T-helper 9 cell (primary cell): ENCODE measurements around the gene ZNF200.
"Not testable (repeated sequence)": the region's sequence is repeated elsewhere in the genome, so short reads cannot be mapped to it uniquely, and the experiment has no call there.

Experiments
- DNase-seq: peaks from one replicate; pipeline ENCODE4 v3.0.0-alpha.2; 2020

Gene ZNF200

DNA sequence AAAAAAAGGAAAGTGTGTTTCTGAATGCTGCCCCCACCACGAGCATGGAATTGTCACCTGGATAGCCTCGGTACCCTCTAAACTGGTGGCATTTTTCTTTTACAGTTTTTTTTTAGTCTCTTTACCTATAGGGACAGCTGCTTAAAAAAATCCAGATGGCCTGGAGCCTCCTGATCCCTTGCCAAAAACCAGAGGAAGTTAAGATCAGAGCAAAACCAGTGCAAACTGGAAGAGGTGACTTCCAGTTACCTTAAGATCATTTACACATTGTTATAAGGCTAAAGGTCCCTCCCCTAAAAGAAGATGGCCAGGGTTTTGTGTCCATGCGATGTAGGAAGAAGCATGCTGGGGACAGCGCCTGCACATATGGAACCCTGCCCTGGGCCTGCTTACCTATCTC lies 18.0 kb upstream of the ZNF200 start:
- no peak for DNase-seq

DNA sequence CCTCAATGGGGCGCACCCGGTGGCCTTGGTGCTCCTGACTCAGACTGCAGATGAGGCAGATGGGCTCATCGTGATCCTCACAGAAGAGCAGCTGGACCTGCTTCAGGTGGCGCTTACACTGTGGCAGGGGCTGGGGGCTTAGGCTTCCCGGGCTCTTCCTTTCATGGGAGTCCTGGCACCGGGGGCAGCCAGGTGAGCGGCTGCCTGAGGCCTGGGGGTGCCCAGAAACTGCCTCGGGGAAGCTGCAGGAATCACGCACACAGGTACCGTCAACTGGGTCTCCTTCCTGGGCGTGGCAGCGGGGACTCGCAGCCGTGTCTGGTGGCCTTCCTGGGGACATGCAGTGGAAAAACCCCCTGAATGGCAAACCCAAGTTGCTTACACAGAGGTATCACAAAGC lies 14.5 kb upstream of the ZNF200 start:
- DNase-seq: no peak

DNA sequence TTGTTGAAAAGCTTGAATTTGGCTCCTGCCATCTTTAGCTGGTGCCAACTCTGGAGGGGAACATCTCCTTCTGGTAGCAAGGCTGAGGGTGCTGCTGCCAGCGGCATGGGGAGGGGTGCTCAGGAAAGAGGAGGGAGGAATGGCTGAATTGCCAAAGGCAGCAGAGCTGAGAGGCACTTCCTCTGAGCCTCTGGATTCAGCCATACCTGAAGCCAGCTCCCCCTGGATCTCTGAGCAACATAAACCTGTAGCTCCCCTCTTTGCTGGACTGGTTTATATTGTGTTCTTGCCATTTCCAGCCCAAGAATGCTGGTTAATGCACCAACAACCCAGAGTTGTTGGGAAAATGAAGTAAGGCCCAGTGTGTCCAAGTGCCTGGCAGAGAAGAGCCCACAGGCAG lies 14.1 kb upstream of the ZNF200 start:
- no peak for DNase-seq

DNA sequence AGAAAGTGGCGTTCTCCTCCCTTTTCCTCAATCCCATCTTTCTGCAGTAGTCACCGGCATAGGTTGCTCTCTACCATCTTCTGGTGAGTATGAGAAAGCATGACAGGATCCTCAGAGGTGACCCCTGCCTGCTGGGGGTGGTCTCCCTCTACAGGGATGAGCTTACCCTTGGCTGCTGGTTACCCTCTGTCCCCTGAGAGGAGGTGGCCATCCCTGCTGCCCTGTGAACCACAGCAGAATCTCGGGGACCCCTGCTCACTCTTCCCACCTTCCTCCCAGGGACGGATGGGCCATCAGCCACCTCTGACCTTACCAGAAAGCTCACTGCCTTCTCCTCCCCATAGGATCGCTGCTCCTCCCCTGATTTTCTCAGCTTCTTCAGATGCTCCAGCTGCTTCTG lies 13.6 kb upstream of the ZNF200 start:
- DNase-seq: no peak

DNA sequence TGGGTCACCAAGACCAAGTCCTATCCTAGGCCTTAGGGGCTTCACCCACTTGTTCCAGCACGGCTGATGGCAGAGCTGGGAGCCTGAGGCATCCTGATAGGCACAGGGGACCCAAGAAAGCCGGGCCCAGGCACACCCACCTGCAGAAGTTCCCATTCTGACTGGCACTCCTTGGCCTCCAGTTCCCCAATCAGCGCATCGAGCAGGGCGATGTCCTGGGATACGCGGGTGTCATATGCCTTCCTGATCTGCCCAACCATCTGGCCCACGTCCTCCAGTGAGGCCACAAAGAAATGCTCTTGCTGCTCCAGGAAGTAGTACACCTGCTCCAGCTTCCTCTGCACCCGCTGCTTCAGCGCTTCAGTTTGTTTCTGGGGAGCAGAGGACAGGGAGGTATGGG lies 11.9 kb upstream of the ZNF200 start:
- DNase-seq: no peak

DNA sequence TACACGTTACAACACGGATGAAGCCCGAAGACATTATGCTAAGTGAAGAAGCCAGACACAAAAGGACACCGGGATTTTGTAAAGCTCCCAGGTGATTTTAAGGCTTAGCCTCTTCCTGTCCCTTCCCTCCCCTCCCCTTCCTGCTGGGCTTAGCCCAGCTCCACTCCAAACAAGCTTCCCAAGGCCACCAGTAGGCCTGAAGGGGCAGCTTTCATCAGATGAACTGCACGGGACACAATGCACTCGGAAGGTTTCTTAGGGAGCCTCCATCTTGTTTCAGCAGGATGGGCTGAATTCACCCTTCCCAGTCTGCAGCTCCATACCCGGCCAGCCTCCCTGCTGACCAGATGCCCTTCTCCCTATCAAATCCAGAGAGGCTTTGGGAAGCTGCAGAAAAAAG lies 11.0 kb upstream of the ZNF200 start:
- DNase-seq: no peak

DNA sequence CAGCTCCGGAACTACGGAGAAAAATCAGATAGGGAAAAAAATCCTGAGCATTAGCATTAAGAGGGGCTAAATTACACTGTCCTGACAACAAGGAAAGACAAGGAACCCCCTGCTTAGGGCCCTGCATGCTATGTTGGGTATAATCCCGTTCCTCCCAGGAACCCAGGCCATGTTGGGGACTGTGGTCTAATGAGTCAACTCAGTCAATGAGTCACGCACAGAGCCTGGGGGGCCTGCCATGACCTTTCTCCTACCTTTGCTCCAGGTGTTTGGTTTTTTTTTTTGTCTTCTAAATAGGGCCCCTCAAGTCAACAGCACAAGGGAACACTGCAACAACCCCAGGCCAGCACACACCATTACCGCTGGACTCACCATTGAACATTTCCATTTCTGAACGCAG lies 8.9 kb upstream of the ZNF200 start:
- DNase-seq: no peak

DNA sequence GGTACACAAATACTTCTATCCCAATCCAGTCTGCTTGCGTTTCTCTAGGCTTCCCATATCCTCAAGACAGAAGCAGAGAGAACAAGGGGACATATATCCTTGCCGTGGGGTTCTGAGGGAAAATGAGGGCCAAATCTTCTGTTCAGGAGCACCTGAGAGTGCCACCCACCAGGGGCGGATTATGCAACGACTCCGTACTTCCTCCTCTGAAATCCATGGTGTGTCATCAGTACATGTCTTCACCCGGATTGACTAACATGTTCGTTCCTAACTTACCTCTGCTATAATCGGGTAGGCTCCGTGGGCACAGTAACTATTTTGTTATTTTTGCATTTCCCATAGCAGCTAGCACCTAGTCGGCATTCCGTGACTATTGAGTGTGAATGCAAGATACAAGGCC lies 7.8 kb upstream of the ZNF200 start:
- DNase-seq: no peak

DNA sequence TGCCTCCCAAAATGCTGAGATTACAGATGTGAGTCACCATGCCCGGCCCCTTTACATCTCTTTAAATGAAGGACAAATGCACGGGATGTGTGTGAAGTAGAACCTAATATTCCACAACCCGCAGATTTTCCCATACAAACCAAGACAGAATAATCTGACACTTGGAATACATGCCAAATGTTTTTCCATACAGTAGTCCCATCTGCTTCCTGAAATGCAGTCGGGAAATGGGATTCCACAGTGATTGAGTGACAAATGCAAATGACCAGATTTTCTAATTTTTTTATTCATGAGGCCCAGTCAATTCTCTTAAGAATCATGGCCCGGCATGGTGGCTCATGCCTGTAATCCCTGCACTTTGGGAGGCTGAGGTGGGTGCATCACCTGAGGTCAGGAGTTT lies 6.8 kb upstream of the ZNF200 start:
- no peak for DNase-seq

DNA sequence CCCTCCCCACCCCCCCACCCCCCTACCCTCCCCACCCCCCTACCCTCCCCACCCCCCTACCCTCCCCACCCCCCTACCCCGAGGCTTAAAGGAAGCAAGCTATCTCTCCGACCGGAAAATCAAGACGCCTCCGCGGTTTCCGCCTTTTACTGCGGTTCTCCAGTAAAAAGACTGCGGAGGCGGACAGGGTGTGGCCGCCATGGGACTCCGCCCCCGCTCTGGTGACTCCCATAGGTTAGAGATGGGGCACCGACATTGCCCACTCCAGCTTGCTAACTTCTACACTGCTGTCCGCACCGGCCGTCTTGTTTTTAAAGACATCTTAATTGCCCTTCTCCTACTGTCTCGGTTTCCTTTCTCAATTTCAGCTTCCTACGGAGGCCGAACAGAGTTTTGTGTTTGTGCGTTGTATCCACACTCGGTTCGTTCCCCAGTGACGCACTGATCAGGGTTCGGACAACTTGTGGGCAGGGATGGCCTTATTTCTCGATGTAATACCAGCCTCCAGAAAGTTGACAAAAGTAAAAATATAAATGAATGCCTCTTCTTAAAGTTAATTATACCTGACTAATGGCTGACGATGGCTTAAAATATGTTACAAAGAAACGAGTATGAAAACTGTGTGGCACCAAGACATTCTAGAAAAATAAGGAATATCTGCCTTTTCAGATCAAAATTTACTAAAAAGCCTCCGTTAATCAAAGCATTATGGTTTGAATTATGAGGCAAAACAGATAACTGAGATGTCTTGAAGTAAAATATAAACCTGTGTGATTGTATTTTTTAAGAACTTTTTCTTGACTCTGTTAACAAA lies 1.1 kb upstream of the ZNF200 start:
- peak; percentile 54 for DNase-seq

DNA sequence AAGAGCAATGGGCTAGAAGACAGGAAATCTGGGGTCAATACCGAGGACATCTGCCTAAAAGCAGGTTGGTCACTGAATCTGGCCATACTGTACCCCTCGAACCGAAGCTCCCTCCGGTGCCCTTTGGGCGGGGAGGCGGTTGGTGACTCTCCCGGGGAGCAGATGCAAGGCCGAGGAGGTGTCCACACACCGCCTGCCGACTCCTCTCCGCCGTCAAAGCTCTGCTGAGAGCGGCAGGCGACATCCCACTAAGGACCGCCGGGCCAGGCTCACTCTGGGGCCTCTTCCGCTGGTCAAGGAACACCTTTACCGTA lies 458 bp downstream of the ZNF200 start:
- peak; percentile 5 for DNase-seq

DNA sequence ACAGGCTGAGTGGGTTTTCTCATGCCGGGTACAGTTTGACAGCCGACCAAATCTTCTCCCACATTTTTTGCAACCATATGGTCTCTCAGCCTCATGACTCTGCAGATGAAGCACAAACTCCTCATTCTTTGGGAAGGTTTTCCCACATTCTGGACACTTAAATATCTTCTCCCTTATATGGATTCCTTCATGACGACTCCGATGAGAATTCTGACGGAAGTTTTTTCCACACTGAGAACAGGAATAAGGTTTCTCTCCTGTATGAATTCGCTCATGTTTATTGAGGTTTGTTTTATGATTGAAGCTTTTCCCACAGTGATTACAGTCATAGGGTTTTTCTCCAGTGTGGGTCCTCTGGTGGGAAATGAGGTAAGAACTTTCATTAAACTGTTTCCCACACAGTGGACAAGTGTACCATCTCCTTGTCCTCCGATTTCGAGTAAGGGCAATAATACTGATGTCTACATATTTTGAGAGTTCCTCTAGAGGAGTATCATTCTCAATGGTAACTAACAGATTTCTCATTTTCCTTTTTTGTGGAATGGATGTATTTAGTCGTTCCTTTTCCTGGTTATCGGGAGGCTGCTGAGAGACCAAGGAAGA lies 10.9 kb downstream of the ZNF200 start:
- DNase-seq: no peak

DNA sequence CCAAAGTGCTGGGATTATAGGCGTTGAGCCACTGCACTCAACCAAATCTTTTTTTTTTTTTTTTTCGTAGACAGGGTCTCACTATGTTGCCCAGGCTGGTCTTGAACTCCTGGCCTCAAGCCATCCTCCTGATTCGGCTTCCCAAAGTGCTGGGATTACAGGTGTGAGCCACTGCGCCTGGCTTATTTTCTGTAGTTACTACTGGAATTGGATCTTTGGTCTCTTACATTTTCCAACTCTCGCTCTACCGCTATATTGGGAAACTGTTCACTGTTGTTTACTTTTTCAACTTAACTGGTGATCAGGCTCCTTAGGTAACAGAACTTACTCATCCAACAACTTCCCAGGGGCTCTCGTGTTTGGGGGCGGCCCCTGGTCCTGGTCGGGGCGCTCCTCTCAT lies 14.1 kb downstream of the ZNF200 start:
- no peak for DNase-seq

DNA sequence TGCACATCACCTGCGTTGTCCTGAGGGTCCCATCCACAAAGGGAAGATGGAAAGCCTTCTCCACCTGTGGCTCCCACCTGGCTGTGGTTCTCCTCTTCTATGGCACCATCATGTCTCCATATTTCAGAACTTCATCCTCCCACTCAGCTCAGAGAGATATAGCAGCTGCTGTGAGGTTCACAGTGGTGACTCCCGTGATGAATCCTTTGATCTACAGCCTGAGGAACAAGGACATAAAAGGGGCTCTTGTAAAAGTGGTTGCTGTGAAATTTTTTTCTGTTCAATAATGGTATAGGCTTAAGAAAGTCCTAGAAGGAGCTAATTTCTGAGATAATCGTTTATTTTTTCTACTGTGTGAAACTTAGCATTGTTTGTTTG lies 18.7 kb downstream of the ZNF200 start:
- no peak for DNase-seq

DNA sequence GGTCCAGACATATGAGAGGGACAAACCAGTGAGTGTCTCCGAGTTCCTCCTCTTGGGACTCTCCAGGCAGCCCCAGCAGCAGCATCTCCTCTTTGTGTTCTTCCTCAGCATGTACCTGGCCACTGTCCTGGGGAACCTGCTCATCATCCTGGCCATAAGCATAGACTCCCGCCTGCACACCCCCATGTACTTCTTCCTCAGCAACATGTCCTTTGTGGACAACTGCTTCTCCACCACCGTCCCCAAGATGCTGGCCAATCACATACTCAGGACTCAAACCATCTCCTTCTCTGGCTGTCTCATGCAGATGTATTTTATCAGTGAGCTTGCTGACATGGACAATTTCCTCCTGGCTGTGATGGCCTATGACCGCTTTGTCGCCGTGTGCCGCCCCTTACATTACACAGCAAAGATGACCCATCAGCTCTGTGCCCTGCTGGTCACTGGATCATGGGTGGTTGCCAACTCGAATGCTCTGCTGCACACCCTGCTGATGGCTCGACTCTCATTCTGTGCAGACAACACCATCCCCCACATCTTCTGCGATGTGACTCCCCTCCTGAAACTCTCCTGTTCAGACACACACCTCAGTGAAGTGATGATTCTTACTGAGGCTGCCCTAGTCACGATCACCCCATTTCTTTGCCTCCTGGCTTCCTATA lies 19.2 kb downstream of the ZNF200 start:
- DNase-seq: no peak

DNA sequence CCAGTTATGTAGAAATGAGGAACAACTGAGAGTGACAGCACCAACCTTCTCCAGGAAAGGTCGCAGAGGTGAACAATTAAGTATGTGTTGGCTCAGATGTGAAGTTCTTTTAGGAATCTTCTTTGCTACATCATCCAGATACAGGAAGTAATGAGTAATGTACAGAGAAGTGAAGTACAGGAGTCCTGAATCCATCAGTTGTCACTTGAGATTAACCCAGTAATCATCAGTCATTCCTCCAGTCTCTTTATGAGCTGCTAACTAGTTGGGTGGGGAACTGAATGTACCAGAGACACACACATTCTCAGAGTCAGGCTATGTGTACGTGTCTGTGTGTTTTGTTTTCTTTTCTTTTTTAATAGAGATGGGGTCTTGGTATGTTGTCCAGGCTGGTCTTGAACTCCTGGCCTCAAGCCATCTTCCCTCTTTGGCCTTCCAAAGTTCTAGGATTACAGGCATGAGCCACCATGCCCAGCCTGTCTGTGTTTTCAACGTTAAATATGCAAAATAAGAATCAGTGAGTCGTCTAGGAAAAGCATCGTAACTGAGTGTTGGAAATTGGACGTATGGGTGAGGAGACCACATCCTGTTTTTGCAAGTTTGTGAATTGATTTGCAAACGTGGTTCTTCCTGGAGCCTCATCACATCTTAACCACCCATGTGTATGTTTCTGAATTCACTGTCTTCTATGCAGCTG lies 19.9 kb downstream of the ZNF200 start:
- no peak for DNase-seq

DNA sequence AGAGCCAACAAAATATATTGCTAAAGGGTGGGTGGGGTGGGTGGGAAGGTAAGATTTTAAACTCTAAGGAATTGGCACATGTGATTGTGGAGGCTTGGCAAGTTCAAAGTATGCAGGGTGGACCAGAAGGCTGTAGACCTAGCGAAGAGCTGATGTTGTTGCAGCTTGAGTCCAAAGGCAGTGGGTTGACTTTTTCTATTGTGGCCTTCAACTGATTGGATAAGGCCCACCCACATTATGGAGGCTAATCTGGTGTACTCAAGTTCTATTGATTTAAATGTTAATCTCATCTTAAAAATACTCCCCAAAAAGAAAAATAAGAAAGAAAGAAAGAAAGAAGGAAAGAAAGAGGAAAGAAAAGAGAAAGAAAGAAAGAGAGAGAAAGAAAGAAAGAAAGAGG lies 22.4 kb downstream of the ZNF200 start:
- DNase-seq: no peak

DNA sequence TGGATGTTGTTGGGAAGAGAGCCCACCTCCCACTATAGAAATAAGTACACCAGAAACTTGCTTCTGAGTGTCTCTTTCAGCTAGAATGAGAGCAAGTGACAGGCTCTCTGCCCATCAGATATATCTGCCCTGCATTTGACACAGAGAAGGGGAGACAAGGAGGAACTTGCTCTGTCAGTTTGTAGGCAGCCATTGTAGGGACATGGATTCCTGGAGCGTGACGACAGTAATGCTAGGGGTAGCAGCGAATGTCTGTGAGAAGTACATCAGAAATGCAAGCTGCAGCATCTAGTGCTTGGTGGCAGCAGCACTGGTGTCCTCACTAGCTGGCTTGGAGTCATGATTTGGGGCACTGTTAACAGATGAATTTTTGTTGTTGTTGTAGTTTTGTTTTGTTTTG lies 23.0 kb downstream of the ZNF200 start:
- no peak for DNase-seq

DNA sequence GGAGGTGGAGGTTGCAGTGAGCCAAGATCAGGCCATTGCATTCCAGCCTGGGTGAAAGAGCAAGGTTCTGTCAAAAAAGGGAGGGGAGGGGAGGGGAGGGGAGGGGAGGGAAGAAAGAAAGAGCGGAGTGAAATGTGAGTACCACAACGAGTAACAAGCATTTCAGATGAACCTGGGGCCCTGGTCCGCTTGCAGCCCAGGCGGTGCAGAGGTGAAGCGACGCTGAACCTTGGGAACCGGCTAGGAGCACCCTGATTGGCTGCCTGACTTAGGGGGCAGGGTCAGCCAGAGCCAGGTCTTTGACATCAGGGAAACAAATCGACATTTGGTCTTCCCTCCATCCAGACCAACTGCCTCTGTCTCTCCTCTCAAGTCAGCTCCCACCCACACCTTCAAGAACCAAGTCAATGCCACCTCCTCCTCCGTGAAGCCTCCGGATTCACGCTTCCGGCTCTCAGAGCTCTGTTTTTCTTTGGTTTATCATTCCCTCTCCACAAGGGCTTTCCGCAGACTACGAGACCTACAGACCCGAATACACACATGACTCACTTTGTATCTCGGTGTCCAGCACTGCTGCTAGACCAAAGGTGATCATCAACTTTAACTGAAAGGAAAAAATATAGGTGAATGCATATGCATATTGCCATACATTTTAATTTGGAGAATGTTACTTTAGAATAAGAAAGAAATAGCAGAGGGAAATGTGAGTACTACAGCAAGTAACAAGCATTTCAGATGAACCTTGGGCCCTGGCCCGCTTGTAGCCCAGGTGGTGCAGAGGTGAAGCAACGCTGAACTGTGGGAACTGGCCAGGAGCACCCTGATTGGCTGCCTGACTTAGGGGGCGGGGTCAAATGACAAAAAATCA lies 27.6 kb downstream of the ZNF200 start:
- DNase-seq: no peak

DNA sequence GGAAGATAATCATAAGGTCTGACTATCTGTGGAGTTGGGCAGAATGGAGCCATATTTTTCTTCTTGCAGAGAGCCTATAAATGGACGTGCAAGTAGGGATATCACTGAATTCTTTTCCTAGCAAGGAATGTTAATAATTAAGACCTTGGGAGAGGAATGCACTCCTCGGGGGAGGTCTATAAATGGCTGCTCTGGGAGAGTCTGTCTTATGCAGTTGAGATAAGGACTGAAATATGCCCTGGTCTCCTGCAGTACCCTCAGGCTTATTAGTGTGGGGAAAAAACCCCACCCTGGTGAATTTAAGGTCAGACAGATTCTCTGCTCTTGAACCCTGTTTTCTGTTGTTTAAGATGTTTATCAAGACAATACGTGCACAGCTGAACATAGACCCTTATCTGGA lies 29.0 kb downstream of the ZNF200 start:
- DNase-seq: not testable (repeated sequence)

DNA sequence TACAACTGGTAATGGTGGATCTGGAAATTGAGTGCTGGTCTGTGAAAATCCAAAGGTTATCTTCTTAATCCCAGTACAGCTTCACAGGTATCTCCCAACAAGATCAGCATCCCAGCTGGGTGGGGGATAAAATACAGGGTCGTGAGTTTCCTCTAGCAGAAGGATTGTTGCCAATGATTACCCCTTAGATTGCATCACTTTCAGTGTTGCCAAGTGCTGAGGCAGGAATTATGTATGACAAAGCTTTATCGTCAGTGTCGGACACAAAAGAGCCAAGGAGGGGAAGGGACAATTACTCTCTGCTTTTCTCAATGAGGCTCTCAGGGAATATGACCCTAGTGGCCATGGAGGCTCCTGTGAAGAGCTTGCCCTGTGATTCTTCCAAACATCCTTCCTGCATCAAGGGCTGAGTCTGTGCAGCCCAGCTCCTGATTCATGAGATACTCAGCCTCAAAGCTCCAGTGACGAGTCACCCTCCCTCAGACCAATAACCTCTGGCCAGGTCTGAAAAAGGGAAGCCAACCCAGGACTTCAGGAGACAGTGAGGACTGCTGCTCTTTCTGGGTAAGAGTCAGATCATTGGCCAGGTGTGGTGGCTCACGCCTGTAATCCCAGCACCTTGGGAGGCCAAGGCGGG lies 31.9 kb downstream of the ZNF200 start:
- DNase-seq: no peak

DNA sequence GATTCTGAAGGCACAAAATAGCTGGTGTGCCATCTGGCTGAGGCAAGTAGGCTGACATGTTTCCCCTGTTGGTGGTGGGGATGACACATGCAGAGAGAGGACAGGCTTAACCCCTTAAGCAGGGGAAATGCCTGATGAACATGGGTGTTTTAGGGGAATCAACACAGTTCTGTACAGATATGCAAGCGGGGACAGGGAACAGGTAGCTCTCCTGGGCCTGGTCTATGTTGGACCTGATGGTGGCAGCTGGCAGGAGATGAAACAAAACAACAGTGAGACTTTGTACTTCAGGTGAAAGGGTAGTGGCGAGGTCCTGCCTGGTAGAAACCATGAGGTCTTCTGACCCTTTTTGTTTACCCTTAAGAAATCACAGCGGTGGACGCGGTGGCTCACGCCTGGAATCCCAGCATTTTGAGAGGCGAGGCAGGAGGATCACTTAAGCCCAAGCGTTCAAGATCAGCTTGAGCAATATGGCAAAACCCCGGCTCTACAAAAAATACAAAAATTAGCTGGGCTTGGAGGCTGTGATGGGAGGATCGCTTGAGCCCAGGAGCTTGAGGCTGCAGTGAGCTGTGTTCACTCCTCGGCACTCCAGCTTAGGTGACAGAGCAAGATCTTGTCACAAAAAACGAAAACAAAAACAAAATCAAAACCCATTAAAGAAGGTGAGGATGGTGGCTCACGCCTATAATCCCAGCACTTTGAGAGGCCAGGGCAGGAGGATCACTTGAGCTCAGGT lies 36.5 kb downstream of the ZNF200 start:
- DNase-seq: no peak
